Panc1 (cell line): ENCODE measurements around the gene CD101. TPM values are rescaled to one million over a fixed set of nuclear protein-coding genes. Genes with fewer than 3 reads are reported as not detected.

Experiments
- ATAC-seq: fragments of 200-7000 bp; cut with Tn5 transposase; 2 replicates; pipeline ENCODE4 v1.9.1; 2020; ENCODE audit warnings: mild to moderate bottlenecking, moderate library complexity
- Bru-seq: library from RNA; stranded (reverse); fragments of 400-500 nt; gene quantifications from one replicate; lab custom pipeline; 2021; lab: Mats Ljungman, UMichigan
- BruChase-seq, 2 experiments: library from RNA; stranded (reverse); fragments of 400-500 nt; gene quantifications; one replicate each; lab custom pipeline; 2021; lab: Mats Ljungman, UMichigan
- BruUV-seq: library from RNA; stranded (reverse); fragments of 400-500 nt; replicated peaks from 2 replicates; lab custom pipeline; 2021; lab: Mats Ljungman, UMichigan
- CTCF ChIA-PET: fragments of 300-600 bp; sonication (Branson Sonifier 250); formaldehyde crosslinking; loops from one replicate; lab custom pipeline; 2022; ENCODE audit warnings: antibody characterized with exemption; lab: Charles Lee
- POLR2A ChIA-PET: fragments of 300-600 bp; sonication (Branson Sonifier 250); formaldehyde crosslinking; loops from one replicate; lab custom pipeline; 2022; ENCODE audit warnings: antibody characterized with exemption; lab: Charles Lee
- DNase-seq: peaks from one replicate; pipeline ENCODE4 v3.0.0-alpha.2; 2010; ENCODE audit warnings: low read depth, low spot score
- H3K27ac ChIP-seq: 2 replicates; pipeline ENCODE4 v1.5.1; 2011; ENCODE audit warnings: mild to moderate bottlenecking, low read length, inconsistent platforms
- H3K27me3 ChIP-seq: fragments of 200-500 bp; sonication (Bioruptor generic); 2 replicates; pipeline ENCODE4 v1.6.0; 2014; ENCODE audit warnings: low read length, inconsistent platforms; ENCODE audit not compliant: control insufficient read depth, insufficient read depth
- H3K36me3 ChIP-seq: fragments of 200-500 bp; sonication (Bioruptor generic); 2 replicates; pipeline ENCODE4 v1.5.1; 2014; ENCODE audit warnings: inconsistent platforms, mild to moderate bottlenecking, low read length, moderate library complexity; ENCODE audit not compliant: control insufficient read depth, insufficient read depth
- H3K4me1 ChIP-seq: 2 replicates; pipeline ENCODE4 v1.5.1; 2011; ENCODE audit warnings: inconsistent platforms, mild to moderate bottlenecking, low read length, moderate library complexity; ENCODE audit not compliant: control insufficient read depth, insufficient read depth
- H3K4me3 ChIP-seq, 2 experiments: 2 replicates each; pipeline ENCODE4 v1.5.1; 2011 to 2012; ENCODE audit warnings: low read depth in 2 of 2, low read length in 2 of 2, mild to moderate bottlenecking in 2 of 2, inconsistent platforms in 1 of 2, moderate library complexity in 1 of 2
- H3K9me3 ChIP-seq: fragments of 200-500 bp; sonication (Bioruptor generic); 2 replicates; pipeline ENCODE4 v1.5.1; 2014; ENCODE audit warnings: low read depth, mild to moderate bottlenecking, inconsistent platforms, low read length, moderate library complexity; ENCODE audit not compliant: control insufficient read depth, insufficient read depth
- CTCF ChIP-seq: fragments of 450-650 bp; IDR thresholded peaks from 2 replicates; pipeline ENCODE4 v1.5.1; 2017; ENCODE audit warnings: mild to moderate bottlenecking
- POLR2AphosphoS5 ChIP-seq: IDR thresholded peaks from 2 replicates; pipeline ENCODE4 v1.6.1; 2012; ENCODE audit warnings: mild to moderate bottlenecking, low read depth, low read length, moderate library complexity
- REST ChIP-seq, 2 experiments: IDR thresholded peaks; 2 replicates each; pipeline ENCODE4 v1.6.1; 2011 to 2012; ENCODE audit warnings: low read depth in 2 of 2, control low read depth in 1 of 2, low read length in 1 of 2, mild to moderate bottlenecking in 1 of 2, moderate library complexity in 1 of 2; ENCODE audit not compliant: insufficient read depth in 1 of 2
- SIN3A ChIP-seq: IDR thresholded peaks from 2 replicates; pipeline ENCODE4 v1.6.1; 2012; ENCODE audit warnings: low read depth, mild to moderate bottlenecking, low read length, moderate library complexity, borderline replicate concordance; ENCODE audit not compliant: insufficient read depth
- TCF7L2 ChIP-seq: IDR thresholded peaks from 2 replicates; pipeline ENCODE4 v1.6.1; 2011; ENCODE audit warnings: mild to moderate bottlenecking, low read depth, low read length, inconsistent platforms
- in situ Hi-C: cut with HindIII; loops from 2 replicates; pipeline ENCODE4 v1.10.0; 2016; ENCODE audit warnings: low sequenced_read_pairs, low pct_unique_long_range_greater_than_20kb
- intact Hi-C: fragments of 100-400 bp; cut with micrococcal nuclease; formaldehyde crosslinking; loops from one replicate; pipeline ENCODE4 v1.10.0; 2022; ENCODE audit not compliant: unreplicated experiment
- long read RNA-seq: library from polyadenylated mRNA; unstranded; transcript quantifications from one replicate; pipeline ENCODE4 v2.0.0, GENCODE V29; 2021; ENCODE audit not compliant: unreplicated experiment
- polyA plus RNA-seq: library from polyadenylated mRNA; unstranded; fragments of >200 nt; gene quantifications from one replicate; pipeline ENCODE4 v1.2.1, GENCODE V29; 2012; ENCODE audit warnings: missing spikeins; ENCODE audit not compliant: insufficient read length
- total RNA-seq: library from RNA; stranded (reverse); gene quantifications from one replicate; pipeline ENCODE4 v1.2.1, GENCODE V29; 2021; ENCODE audit not compliant: unreplicated experiment

CD101 gene
- total RNA-seq = not detected
- not detected for polyA plus RNA-seq
- Bru-seq, nascent RNA = percentile 8 among the genes with signal in this experiment
- percentile 15 among the genes with signal in this experiment for BruChase-seq, experiment 1, labeled RNA remaining after a 2-hour chase
- percentile 16 among the genes with signal in this experiment for BruChase-seq, experiment 2, labeled RNA remaining after a 6-hour chase
- long read RNA-seq = 0 reads

GRCh38 chr1:117001254-117001927 is at the start of gene CD101:
CD101 (plus strand) TSS chr1:117001760; CDS start chr1:117001818, 58 bp downstream.
- H3K4me3 ChIP-seq = no peak within 1 kb of the TSS
- H3K27ac ChIP-seq = no peak within 1 kb of the TSS
- ATAC-seq (no peak), DNase-seq (no peak)
- no TSS peak for BruUV-seq
- no peaks in the 10 kb centered on the region for H3K4me1 ChIP-seq
- no peaks in the 10 kb centered on the region for H3K9me3 ChIP-seq
- ChIA-PET POLR2A (no interaction called here), CTCF (no interaction called here)
- no peaks in the 10 kb centered on the region for H3K36me3 ChIP-seq
- no peaks in the 10 kb centered on the region for H3K27me3 ChIP-seq
- intact Hi-C loops (no loop called here), in situ Hi-C loops (no loop called here)
- TF ChIP-seq SIN3A = no peak
- no peak for TF ChIP-seq TCF7L2
- TF ChIP-seq CTCF = no peak
- TF ChIP-seq POLR2AphosphoS5 = no peak
- no peak for TF ChIP-seq REST (IDR thresholded peaks at IDR 0.05; ENCODE audit: insufficient read depth in 1 of 2, low read depth in 2 of 2, low read length in 1 of 2)

GRCh38 chr1:116952738-116953275 is 48.8 kb upstream of the CD101 start:
- BruUV-seq = no TSS peak
- CTCF ChIA-PET = no interaction called here
- ATAC-seq = no peak

More at GRCh38 chr1:116952738-116953275, 48.8 kb upstream of the CD101 start:
- POLR2A ChIA-PET = no interaction called here
- Histone ChIP-seq H3K27ac (no peak overlapping the region), H3K4me1 (no peaks in the 10 kb centered on the region), H3K9me3 (no peaks in the 10 kb centered on the region), H3K27me3 (no peaks in the 10 kb centered on the region), H3K36me3 (no peaks in the 10 kb centered on the region), H3K4me3 (no peak overlapping the region)
- no peak for TF ChIP-seq SIN3A
- no peak for TF ChIP-seq REST (IDR thresholded peaks at IDR 0.05; ENCODE audit: insufficient read depth in 1 of 2, low read depth in 2 of 2, low read length in 1 of 2)
- no peak for TF ChIP-seq CTCF
- no peak for TF ChIP-seq TCF7L2
- TF ChIP-seq POLR2AphosphoS5 = no peak
- DNase-seq = no peak
- in situ Hi-C loops = no loop called here
- intact Hi-C loops = no loop called here
